ENCODE measurements around the gene UPK1B.

UPK1B gene

DNA sequence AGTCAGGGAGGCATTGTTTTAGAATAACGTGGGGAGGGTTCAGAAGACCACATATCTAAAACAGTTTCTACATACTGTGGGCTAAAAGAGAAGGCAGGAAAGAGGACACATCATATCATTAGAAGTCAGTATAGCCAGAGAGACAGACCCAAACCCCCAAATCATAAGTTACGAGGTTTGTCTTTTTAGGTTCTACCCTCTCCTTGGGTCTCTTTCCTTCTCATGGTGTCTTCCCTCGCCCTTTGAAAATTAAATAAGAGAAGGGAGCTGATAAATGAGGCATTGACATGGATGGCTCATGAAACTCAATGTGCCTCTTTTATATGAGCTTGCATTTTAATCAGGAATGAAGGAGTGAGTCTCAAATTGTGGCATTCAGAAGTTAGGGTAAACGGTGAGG, 3.4 kb downstream of the UPK1B start:
- no peak for DNase-seq (ENCODE audit: low read depth)

DNA sequence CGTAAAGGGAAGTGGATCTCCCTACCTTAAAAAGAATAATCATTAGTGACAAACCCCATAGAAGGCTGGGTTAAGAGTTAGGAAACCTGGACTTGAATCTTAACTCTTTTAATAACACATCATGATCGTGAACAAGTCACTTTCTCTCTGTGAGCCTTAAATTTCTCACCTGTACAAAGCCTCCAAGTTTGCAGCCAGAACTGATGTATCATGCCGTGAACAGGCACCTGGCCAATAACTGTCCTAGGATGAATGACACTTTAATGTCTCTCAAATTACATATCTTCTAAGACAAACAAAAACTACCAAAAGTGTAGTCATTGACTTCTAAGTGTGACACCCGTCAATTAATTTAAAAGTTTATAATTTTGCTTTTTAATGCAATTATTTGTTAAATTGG, 3.9 kb downstream of the UPK1B start:
- no peak for DNase-seq (ENCODE audit: low read depth)

DNA sequence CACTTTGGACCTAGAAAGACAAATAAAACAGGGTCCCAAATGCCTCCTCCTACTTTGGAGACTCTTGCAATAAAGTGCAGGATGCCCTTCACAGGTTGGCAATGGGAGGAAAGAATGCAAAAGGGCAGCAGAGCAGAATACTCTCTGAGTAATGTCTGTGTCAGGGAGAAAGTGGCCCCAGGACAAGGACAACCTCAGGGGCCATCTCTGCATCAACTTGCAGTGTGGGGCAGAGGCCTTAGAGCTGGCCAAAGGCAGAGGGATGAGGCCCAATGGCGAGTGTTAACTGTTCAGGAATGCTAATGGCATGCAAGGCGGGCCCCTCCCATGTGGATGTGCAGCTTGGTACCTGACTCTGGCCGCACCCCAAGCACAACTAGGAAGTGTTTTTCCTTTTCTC, 8.4 kb downstream of the UPK1B start:
- no peak for DNase-seq (ENCODE audit: low read depth)

DNA sequence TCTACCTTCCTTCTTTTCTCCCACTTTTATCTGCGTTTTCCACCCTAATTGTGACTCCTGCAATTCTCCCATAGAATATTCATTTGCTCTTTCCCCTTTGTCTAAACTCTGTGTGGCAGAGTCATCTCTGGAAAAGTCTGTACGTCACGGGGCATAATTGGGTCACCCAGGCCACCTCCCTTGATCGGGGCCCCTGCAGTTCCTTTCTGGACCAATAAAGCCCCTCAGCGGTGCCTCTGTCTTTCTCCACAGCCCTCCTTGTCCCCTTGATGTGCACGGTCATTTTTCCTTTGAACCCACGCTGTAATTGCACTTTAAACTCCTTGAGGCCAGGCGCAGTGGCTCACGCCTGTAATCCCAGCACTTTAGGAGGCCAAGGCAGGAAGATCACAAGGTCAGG, 10.7 kb downstream of the UPK1B start:
- DNase-seq (ENCODE audit: low read depth), result no peak

DNA sequence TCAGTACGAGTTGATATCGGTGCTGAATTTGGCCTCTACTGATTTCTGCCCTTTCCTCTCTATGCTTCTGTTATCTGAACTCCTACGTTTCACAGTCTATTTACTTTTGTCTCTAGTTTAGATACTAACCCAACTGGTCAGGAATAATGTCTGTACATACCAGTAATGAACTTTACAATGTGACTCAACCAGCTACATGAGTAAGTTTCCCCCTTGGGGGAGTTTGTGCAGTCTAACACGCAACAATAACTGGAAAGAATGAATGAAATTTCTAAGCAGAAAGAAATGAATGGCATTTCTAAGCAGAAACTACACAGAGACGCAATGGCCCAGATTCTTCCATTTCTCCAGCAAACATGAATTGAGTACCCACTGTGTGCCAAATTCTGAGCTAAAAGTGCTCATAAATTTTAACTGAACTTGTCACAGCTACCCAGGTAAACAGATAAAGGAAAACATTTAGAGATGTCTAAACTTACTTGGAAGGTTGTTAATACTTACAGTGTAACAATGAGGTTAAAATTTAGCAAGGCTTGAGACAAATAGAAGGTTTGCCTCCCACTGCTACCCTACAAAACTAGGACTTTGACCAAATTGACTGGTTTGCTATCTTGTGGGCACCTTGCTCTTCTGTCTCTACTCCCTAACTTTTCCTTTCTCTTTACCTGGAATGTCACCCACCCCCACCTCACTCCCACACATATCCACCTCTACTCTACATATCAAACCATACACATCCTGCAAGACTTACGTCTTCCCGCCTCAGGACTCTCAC, 11.6 kb downstream of the UPK1B start:
- DNase-seq (ENCODE audit: low read depth), result peak; percentile 27

DNA sequence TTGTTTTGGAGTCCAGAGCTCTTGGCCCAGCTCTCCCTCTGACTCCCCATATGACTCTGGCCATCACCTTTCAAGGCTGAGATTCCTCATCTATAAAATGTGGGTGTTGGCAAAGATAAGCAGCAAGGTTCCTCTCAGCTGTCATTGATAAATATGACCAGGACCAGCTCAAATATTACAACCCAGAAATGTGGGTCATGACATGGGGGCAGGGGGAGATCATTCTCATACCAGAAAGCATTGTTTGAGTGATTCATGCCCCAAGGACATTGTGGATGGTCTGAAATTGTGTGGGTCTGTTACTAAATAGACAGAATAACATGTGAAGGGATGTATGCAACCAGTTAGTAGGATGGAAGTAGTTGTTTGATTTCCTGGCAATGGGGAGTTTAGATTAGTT, 13.9 kb downstream of the UPK1B start:
- DNase-seq (ENCODE audit: low read depth), result no peak

DNA sequence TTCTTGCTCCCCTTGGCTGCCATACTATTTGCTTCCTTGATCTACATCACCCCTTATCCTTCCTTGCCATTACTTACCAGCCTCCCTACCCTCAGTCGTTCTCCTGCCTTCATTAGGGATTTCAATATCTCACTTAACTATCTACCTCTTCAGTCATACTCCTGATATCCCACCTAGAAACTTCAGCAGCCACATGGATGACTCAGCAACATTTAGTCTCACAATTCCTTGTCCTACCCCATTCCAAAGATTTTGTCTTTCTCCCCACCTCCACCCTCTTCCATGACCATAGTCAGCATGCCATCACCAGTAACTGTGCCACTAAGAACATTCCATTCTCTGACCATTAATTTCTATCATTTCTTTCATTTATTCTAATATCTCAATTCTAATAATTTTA, 18.4 kb downstream of the UPK1B start:
- no peak for DNase-seq (ENCODE audit: low read depth)

DNA sequence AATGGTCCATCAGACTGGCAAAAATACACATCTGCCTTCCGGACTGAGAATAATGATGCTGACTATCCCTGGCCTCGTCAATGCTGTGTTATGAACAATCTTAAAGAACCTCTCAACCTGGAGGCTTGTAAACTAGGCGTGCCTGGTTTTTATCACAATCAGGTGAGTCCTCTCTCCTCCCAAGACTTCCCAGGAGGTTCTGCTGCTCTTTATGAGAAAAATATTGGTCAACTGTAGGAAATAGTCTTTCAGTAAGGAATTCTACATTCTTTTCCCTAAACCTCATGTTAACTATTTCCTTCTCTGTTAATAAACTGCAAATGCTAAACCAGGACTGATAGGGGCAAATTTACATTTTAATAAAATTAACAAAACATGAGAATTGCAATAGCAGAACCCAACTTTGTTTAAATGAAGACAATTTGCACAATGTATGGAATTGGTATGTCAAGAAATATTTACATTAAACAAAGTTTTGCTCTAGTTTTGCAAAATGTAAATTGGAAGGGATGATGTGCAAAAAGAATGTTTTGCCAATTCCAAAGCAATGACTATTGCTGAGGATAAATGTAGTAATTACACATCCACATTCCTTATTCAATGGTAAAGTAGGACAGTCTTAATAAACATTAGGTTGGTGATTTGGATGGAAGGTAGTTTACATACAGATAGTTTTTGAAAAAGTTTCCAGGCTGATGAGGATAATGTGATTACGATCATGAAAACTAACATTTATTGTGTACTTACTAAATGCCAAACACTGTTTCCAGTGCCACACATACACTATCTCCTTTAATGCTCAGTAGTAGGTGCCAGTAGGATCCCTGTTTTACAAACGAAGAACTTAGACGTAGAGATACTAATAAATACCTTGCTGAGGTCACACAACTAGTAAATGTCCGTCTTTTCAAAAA, 21.1 kb downstream of the UPK1B start:
- no peak for DNase-seq (ENCODE audit: low read depth)

DNA sequence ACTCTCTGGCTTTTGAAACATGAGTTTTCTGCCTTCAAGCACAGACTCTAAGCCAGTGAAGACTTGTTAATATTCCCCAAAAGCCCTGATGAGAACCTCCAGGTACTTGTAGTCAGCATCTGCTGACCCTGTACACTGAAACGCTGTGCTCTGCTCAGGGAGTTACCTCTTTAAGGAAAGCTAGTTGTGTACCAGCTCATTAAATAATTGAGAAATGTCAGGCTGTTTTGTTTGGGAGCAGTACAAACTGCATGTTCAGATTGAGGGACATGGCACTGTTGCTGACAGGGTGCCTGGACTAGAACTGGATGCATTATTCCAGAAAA, 21.7 kb downstream of the UPK1B start:
- no peak for DNase-seq (ENCODE audit: low read depth)

DNA sequence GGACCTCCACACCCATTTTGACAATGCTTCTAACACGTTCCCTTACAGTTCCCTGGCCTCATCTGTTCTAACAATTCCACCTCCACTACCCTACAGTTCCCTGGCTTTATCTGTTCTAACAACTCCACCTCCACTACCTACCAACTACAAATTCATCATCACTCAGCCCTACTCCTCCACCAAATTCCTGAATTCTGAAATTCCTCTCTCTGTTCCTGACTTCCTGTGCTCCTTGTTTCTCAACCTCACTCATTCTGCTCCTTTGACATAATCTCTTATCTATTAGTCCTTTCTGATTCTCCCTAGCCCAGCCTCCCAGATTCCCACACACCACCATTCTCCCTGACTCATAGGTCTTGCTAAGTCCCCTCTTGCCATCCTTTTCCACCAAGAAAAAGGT, 22.5 kb downstream of the UPK1B start:
- DNase-seq (ENCODE audit: low read depth), result no peak

DNA sequence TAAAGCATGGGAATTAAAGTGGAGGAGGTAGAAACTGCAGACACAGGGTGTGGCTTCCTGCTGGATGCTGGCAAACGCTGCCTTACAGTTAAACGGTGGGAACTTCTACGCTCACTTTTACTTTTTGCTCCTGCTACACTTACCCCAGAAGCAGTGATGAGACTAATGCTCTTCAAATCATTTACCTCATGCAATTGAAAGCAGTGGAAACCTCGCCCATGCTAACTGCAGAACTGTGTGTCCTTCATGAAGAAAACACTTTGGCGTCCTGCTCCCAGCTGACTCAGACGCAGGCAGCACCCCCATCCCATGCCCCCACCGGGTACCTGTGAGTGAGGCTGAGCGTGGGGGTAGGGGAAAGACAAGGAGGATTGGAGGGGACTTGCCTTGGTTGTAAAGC, 31.8 kb downstream of the UPK1B start:
- DNase-seq (ENCODE audit: low read depth), result no peak

DNA sequence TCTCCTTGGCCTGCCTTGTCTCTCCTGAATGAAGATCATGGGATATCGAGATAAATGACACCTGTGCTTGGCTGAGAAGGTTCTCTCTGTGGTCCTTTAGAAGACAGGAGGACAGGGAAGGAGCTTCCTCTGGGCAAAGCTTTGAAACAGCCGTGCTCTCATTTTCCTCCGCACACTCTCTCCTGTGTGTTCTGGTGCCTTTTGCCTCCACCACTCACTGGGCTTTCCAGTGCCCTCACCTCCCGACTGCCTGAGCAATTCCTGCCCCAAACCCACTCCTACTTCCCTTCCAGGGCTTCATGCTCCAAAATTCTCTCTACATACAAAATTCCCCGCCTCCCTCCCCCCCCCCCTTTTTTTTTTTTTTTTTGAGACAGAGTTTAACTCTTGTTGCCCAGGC, 32.3 kb downstream of the UPK1B start:
- DNase-seq (ENCODE audit: low read depth), result no peak

DNA sequence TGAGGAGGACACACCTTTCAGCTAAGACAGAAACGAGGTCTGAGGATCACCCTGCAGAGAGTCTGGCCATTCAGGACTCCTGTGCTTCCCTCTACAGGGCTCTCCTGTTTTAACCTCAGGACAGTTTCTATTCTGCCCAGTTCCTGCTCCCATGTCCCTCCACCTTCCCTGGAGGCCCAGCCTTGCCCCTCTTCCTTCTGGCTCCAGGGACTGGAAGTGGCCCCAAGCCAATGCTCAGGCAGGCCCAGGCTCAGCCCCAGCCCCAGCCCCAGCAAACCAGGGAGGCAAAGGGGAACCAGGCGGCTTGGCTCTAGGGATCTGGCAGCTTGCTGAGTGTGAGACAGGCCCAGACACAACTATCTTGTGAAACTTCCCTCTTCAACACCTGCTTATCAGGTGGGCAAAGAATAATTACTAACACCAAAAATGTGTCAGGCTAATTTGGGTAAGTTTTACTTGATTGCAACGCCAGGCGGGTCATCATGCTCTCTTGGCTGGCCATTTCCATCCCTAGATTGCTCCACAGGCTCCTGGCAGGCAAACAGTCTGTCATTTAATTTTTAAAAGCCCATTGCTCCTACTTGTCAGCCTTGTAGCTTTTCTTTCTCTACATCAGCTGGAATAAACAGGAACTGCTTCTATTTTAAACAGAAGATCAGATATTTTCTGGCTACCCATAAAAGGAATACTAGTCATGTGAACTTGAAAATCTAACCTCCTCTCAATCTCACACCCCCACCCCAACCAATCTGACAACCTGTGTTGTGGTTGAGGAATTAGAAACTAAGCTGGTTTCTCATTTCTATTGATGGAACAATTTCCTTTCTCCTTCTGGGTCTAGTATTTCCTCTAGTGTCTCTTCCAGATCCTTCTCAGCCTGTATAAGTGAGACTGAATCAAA, 33.5 kb downstream of the UPK1B start:
- DNase-seq (ENCODE audit: low read depth), result no peak

DNA sequence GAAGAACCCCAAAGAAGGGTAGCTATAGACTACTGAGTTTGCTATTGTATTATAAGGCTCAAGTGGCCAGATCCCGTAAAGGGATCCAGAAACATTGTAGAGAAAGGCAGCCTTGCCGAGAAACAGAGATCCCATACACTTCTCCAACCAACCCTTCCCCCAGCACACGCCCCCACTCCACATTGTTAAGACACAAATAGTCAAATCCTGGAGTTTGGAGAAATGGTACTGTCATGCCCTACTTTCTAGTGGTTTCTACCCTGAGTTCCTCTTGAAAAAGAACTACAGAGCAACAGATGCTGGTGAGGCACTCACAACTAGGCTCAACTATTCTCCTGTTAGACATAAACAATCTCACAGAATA, 34.1 kb downstream of the UPK1B start:
- no peak for DNase-seq (ENCODE audit: low read depth)

DNA sequence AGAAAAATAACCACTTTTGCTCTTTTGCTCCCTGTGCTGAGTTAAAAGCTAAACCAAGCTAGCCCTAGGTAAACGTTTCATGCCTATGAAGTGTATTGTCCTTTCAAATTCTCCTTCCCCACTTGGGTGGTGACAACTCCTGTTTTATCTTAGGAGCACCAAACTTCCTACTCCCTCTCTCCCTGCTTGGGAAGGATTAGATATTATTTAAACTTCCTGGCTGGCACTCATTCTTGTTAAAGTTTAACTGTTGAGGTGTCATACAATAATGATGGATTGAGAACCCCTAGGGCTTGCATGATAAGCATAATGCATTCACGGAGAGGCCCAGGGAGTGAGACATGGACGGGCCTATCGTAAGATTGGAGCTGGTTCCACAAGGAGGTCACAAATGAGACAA, 37.8 kb downstream of the UPK1B start:
- DNase-seq (ENCODE audit: low read depth), result no peak

DNA sequence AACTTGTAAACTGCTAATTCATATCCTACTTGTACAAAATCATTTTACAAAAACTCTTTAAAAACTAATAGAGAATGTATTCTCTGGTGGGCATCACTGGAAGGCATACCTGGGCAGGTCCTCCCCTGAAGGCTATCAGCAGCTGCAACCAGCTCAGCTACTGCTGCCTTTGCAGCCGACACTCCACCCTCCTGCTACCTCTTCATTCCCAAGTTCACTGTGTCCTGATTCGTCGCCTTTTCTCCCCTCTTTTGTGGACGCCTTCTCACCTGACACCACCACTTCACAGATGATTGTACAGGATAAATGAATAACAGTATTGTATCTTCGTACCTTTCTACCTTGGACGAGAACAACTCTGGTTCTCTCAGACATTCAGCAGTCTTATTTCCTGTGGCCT, 38.4 kb downstream of the UPK1B start:
- no peak for DNase-seq (ENCODE audit: low read depth)

DNA sequence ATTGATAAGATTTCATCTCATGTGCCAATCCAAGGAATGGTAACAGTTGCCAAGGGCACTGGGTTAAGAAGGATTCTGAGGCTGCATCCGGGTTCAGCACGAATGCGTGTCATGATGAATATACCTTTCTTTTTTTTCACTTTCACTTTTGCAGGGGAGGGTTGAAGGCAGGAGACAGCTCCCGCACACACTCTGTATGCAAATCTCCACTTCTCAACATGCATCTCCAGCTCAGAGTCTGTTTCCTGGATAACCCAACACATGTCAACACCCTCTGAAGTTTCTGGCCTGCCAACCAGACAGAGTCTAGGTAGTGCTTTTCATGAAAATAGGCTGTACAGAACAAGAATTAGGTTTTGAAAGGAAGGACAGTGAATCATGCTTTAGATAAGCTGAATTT, 45.7 kb downstream of the UPK1B start:
- no peak for DNase-seq (ENCODE audit: low read depth)

DNA sequence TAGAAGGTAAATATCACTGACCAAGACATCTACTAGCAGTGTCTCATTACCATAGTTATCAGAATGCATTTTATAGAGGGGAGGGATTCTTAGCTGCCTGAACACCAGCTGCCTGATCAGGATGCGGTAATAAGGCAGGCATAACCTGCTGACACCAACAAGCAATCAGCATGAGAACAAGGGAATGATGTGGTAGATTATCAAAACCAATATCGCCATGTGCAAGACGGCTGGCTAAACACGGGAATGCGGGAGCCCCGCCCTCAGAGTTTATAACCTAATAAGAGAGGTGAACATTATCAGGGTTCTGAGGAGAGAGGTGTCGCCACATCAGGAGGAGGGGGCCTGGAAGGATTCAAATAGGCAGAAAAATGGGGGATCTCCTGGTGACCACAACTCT, 46.8 kb downstream of the UPK1B start:
- no peak for DNase-seq (ENCODE audit: low read depth)

DNA sequence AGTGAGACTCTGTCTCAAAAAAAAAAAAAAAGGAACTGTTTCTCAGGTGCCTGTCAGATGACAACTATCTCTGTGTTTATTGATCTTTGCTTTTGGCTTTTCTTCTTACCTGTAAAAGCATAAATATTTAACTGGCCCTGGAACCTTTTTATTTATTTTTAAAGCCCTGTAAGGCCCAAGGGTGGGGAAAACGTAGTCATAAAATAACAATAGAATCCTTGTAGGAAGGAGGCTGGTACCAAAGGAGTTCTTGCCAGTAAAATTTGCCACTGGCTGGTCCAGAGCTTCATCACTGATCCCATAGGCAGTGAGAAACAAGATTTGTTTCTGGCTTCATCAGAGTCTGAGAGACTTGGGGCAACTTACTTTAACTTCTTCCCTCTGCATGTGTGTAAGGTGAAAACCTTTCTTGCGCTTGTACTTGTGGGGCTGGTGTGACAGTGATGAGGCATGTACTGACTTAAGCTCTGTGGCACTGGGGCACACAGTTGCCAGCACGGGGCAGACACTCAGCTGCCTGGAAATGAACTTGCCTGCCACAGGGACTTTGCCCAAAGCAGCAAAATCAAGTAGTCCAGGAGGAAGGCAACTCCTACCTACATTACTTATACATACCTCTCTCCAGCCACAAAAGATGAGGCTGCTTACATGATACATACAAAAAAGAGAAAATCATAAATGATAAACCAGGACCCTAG, 47.7 kb downstream of the UPK1B start:
- no peak for DNase-seq (ENCODE audit: low read depth)

DNA sequence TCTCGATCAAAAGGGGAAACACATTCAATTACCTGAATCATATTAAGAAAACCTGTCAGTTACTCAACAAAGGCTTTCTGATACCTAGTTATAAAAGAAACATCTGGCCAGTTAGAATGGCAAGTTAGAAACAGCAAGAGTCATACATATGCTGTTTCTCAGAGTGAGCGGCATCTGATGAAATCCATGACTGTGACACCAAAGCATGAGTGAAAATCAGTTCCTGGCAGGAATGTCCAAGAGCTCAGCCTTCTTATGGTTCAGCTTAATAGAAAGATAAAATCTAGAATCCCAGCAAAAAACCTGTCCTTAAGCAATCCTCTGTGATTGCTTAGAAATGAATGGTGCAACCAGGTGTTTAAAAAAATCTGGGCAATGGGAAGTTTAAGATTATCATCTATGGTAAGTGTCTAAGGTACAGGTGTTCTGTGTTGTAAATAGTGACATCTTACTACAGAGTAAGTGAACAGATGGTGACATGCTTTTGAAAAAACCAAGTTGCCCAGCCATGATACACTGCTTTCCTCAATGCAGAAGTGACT, 48.5 kb downstream of the UPK1B start:
- DNase-seq (ENCODE audit: low read depth), result no peak

DNA sequence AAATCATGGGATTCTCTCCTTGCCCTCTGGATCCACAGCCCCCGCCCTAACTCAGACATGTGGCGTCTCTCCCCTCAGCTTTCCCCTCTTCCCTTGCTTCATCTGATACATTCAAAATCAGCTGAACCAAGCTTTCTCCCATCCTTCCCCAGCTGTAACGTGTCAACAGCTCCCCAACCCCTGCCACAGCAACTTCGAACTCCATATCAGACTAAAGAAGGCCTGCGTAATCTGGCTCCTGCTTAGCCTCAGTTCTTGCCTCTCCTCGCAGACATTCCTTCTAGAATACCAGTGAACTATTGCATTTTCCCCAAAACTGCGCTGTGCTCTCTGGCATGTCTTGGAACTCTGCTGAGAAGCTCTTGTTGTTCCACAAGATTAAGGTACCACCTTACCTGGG, 49.0 kb downstream of the UPK1B start:
- no peak for DNase-seq (ENCODE audit: low read depth)

DNA sequence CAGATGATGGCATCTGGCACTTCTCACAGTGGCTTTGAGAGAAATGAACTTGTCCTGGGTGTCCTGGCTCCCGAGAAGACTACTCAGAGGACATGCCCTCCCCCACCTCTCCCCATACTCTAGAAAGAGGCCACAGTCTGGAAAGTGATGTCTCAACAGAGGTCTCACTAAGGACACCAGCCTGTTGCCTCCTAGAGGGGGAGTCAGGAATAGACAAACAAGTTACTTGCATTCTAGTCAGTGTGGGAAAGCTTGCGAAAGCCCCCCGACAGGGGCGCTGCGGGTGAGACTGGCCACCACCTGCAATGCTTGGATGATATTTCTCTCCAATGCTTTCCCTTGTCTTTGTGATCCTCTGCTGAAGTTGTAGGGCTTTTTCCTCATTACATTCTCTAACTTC, 50.1 kb downstream of the UPK1B start:
- DNase-seq (ENCODE audit: low read depth), result no peak

All from fibroblast of the conjunctiva (primary cell).